Brain microvascular endothelial cell (primary cell): ENCODE data around the gene ELF1.

Experiments used
- DNase-seq: peaks from one replicate; pipeline ENCODE4 v3.0.0-alpha.2; 2020
- H3K27ac ChIP-seq: fragments of 250-450 bp; sonication (Bioruptor Pico); 2 replicates; pipeline ENCODE4 v1.5.1; 2020; ENCODE audit warnings: mild to moderate bottlenecking, moderate library complexity
- H3K27me3 ChIP-seq: fragments of 250-450 bp; sonication (Bioruptor Pico); replicated peaks from 2 replicates; pipeline ENCODE4 v1.5.1; 2020; ENCODE audit warnings: mild to moderate bottlenecking
- H3K36me3 ChIP-seq: fragments of 250-450 bp; sonication (Bioruptor Pico); replicated peaks from 2 replicates; pipeline ENCODE4 v1.5.1; 2020; ENCODE audit warnings: mild to moderate bottlenecking
- H3K4me3 ChIP-seq: 2 replicates; pipeline ENCODE4 v1.5.1; 2011; ENCODE audit warnings: low read depth, mild to moderate bottlenecking, control low read depth, low read length, moderate library complexity
- in situ Hi-C: cut with HindIII; loops from 2 replicates; pipeline ENCODE4 v1.10.0; 2017; ENCODE audit warnings: low sequenced_read_pairs, low pct_ligation_motif_present
- TF ChIP-seq, protein P1 (sequence below): IDR thresholded peaks from 2 replicates; pipeline ENCODE4 v1.5.1; 2011; ENCODE audit warnings: low read depth, mild to moderate bottlenecking, moderate library complexity, low read length, control low read depth, inconsistent platforms; ENCODE audit errors: missing control alignments

ELF1 gene

DNA sequence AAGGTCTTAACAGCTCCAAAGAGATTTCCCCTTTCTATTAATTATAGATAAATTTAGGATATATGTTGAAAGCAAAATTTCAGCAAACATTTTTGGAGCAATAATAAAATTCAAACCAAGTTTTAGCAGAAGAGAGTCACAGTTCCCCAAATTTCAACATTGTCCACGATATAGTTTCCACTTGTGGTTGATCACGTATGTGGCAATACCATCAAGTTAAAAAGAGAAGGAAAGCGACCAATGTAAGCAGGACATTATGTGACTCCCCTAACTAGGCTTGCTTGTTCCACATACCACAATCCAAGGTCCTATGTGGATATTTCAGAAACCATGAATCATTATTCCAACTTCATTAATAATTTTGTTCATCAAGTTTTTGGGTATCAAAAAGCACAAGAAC, 52.8 kb downstream of the ELF1 start:
- TF ChIP-seq, protein P1, sequence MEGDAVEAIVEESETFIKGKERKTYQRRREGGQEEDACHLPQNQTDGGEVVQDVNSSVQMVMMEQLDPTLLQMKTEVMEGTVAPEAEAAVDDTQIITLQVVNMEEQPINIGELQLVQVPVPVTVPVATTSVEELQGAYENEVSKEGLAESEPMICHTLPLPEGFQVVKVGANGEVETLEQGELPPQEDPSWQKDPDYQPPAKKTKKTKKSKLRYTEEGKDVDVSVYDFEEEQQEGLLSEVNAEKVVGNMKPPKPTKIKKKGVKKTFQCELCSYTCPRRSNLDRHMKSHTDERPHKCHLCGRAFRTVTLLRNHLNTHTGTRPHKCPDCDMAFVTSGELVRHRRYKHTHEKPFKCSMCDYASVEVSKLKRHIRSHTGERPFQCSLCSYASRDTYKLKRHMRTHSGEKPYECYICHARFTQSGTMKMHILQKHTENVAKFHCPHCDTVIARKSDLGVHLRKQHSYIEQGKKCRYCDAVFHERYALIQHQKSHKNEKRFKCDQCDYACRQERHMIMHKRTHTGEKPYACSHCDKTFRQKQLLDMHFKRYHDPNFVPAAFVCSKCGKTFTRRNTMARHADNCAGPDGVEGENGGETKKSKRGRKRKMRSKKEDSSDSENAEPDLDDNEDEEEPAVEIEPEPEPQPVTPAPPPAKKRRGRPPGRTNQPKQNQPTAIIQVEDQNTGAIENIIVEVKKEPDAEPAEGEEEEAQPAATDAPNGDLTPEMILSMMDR = no peak

GRCh38 chr13:40963927-40964326, 55.2 kb downstream of the ELF1 start:
- no peak overlapping the region for H3K4me3 ChIP-seq
- no peaks in the 10 kb centered on the region for H3K36me3 ChIP-seq
- H3K27me3 ChIP-seq = no peaks in the 10 kb centered on the region
- in situ Hi-C loops = no loop called here
- DNase-seq = no peak
- H3K27ac ChIP-seq = no peak overlapping the region
- TF ChIP-seq, protein P1 = no peak

More for the DNA sequence above, 52.8 kb downstream of the ELF1 start:
- Histone ChIP-seq H3K27me3 (no peaks in the 10 kb centered on the region), H3K36me3 (no peaks in the 10 kb centered on the region), H3K4me3 (no peak overlapping the region), H3K27ac (no peak overlapping the region)
- DNase-seq = no peak
- in situ Hi-C loops = no loop called here

DNA sequence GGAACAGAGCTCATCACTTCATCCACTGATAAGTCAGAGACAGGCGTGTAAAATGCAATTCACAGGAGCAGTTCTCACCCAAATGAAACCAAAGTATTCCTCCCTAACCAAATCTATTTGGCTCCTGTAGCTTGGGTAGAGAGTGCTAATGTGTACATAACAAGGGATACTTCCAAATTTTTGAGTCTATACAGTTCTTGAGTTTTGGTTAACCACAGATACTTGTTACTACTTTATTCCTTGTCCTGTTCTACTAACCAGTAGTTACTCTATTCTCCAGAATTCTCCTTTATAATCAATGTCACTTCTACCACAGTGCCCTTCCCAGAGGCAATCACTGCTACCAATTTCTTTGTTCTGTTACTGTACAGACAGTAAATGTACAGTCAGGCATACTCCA, 57.3 kb downstream of the ELF1 start:
- TF ChIP-seq, protein P1 = no peak
- H3K36me3 ChIP-seq = peaks cover 12% of the 10 kb centered on the region
- in situ Hi-C loops = no loop called here
- H3K27me3 ChIP-seq = no peaks in the 10 kb centered on the region
- no peak overlapping the region for H3K27ac ChIP-seq
- DNase-seq = no peak
- H3K4me3 ChIP-seq = no peak overlapping the region

DNA sequence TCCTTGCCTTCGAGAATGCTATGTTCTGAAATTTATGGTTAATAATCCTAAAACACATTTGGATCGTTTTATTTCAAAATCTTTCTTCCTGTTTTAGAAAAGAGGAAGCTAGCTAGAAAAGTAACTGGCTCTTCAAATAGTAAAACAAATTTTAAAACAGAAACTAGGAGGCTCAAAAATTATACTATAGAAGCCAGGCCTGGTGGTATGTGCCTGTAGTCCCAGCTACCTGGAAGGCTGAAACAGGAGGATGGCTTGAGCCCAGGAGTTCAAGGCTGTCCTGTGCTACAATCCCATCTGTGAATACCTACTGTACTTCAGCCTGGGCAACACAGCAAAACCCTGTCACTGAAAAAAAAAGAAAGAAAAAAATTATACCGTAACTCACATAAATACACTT, 57.9 kb downstream of the ELF1 start:
- TF ChIP-seq, protein P1 = no peak
- in situ Hi-C loops = no loop called here
- Histone ChIP-seq H3K27me3 (no peaks in the 10 kb centered on the region), H3K36me3 (peaks cover 12% of the 10 kb centered on the region), H3K4me3 (no peak overlapping the region), H3K27ac (no peak overlapping the region)
- DNase-seq = no peak

DNA sequence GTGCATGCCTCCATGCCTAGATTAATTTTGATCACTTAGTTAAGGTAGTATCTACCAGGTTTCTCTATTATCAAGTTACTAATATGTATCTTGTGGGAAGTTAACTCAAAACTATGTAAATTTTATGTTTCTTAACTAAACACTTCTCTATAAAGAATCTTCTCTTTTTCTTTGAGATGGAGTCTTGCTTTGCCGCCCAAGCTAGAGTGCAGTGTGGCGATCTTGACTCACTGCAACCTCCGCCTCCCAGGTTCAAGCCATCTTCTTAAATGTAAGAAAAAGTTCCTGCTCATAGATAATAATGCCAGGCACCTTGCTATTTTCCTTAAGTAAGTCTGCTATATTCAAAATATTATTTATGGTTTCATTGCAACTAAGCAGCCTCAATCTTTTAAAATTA, 58.4 kb downstream of the ELF1 start:
- no peak overlapping the region for H3K4me3 ChIP-seq
- TF ChIP-seq, protein P1 = no peak
- H3K27ac ChIP-seq = no peak overlapping the region
- in situ Hi-C loops = no loop called here
- DNase-seq = no peak
- peaks cover 12% of the 10 kb centered on the region for H3K36me3 ChIP-seq
- H3K27me3 ChIP-seq = no peaks in the 10 kb centered on the region

DNA sequence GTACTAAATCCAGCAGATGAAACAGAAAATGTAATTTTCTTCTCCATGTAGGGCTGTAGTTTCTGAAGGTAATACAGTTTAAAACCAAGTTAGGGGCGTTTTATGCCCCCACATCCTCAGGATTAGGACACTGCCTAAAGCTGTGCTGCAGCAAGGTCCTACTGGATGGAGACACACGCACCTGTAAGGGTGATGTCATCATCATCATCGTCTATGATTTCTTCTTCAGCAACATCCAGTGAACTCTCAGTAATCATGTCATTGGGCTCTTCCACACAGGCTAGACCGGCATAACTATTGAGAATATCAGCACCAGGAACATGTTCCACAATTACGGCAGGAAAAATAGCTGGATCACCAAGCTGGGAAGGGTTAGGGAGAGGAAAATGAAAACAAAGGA, 60.5 kb downstream of the ELF1 start:
- no peak for DNase-seq
- no peak overlapping the region for H3K4me3 ChIP-seq
- no peaks in the 10 kb centered on the region for H3K27me3 ChIP-seq
- H3K36me3 ChIP-seq = peaks cover 12% of the 10 kb centered on the region
- H3K27ac ChIP-seq = no peak overlapping the region
- in situ Hi-C loops = no loop called here
- TF ChIP-seq, protein P1 = no peak
